VCaP (cell line): Measurements from ENCODE around the gene FRMD5.
"Not testable (repeated sequence)": the region's sequence is repeated elsewhere in the genome, so short reads cannot be mapped to it uniquely, and the experiment has no call there.

Source experiments
- H3K27ac ChIP-seq: fragments of 450-650 bp; 2 replicates; pipeline ENCODE4 v1.5.1; 2017
- CTCF ChIP-seq: fragments of 450-650 bp; conservative IDR thresholded peaks from 2 replicates; pipeline ENCODE4 v1.5.1; 2017; ENCODE audit warnings: mild to moderate bottlenecking, moderate library complexity

FRMD5 gene

DNA sequence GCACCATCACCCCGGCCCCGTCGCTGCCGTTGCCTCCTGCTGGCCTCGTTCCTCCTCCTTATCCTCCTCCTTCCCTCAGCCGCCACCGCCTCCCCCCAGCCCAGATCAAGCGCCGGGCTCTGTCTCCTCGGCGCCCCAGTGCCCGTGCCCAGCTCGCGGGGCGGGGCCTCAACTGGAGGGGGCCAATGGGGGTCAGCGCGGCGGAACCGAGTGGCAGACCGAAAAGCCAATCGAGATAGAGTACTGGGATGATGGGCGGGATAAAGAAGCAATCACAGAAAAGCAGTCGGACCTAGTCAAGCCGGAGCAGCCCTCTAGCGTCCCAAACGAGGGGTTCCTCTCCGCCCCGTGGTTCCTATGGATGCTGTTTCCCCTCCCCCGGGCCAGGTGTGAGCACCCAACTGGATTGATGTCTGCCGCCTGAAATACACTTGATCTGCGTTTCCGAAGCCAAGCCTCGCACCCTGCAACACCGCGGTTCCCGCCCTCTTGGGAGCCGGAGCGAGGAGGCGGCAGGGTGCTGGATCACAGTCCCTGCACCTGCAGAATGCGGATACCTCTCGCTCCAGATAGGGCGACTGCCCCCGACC lies at the start of gene FRMD5:
TSS of gene FRMD5 (minus strand) at position 121 of the 590 bp plus-strand sequence.
- peak within 1 kb of the TSS; percentile 78 for H3K27ac ChIP-seq
- TF ChIP-seq CTCF: no peak

DNA sequence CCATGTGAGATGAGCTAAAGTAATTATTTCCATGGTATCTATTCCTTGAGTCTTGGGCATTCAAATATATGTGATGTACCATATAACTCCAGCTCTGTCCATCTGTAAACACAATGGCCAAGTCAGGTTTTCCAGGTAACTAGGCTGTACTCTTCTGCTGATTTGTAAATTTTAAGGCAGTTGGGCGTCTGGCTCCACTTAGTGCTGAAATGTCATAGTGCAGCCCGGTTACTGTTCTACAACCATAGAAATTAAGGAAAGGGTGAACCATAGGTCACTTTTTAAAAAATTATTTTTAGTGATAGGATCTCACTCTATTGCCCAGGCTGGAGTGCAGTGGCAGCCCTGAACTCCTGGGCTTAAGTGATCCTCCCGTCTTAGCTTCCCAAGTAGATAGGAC lies 48.8 kb upstream of the FRMD5 start:
- peak; percentile 62 for TF ChIP-seq CTCF
- no peak overlapping the region for H3K27ac ChIP-seq

- TF ChIP-seq CTCF: no peak
- no peak overlapping the region for H3K27ac ChIP-seq
These were observed 48.1 kb upstream of the FRMD5 start for GRCh38 chr15:44243141-44243540.

- no peak overlapping the region for H3K27ac ChIP-seq
- no peak for TF ChIP-seq CTCF
These were observed 36.8 kb upstream of the FRMD5 start for GRCh38 chr15:44231842-44232241.

DNA sequence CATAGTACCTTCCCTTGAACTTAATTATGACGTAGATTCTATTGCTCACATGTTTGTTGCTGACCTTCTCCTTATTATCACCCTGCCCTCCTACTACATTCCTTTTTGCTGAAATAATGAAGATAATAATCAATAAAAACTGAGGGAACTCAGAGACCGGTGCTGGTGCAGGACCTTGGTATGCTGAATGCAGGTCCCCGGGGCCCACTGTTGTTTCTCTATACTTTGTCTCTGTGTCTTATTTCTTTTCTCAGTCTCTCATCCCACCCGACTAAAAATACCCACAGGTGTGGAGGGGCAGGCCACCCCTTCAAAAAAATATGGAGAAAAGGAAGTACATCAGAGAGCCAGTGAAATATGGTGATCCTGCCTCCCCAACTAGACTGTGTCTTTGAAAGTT lies 34.2 kb upstream of the FRMD5 start:
- H3K27ac ChIP-seq: not testable (repeated sequence)

DNA sequence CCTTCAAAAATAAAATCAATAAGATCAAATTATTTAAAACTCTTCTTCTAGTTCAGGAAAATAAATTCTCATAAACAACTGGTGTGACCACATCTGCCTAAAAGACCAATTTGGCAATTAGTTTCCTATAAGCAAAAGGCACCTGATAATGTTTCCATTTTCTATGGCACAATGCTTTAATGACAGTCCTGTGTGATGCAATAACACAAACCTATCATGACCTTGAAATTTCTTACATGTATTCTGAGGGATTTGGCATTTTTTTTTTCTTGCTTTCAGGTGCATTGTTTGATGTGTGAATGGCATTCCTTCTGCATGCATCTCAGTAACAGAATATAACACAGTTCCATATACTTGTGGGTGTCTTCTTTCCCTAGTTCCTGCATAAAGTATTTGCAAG lies 32.5 kb upstream of the FRMD5 start:
- H3K27ac ChIP-seq: no peak overlapping the region
- TF ChIP-seq CTCF: no peak

GRCh38 chr15:44227001-44227400 lies 31.9 kb upstream of the FRMD5 start:
- H3K27ac ChIP-seq: not testable (repeated sequence)

GRCh38 chr15:44222478-44222877 lies 27.4 kb upstream of the FRMD5 start:
- no peak for TF ChIP-seq CTCF

GRCh38 chr15:44219073-44219472 lies 24.0 kb upstream of the FRMD5 start:
- no peak overlapping the region for H3K27ac ChIP-seq
- no peak for TF ChIP-seq CTCF

More at GRCh38 chr15:44222478-44222877, 27.4 kb upstream of the FRMD5 start:
- no peak overlapping the region for H3K27ac ChIP-seq
